ENCODE data around the gene PIK3AP1.

The PIK3AP1 gene

DNA sequence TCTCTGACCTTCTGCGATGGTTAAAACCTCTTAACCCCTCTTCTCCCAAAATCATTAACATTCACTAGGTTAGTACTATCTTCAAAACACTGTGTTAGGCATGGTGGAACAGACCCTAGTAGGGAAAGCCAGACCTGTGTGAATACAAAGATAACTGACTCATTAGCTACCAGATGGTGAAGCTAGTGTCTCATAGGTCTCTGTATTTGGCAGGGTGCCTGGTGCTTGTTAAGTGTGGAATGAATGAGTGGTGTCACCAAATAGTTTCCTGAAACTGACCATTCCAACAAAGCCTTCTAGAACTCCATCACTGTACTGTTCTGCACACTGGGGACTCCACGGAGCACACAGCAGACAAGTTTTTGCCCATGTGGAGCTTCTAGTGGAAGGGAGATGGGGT is 105.8 kb downstream of the PIK3AP1 start:
- Histone ChIP-seq H3K4me2 (ENCODE audit: low read length) (no peak overlapping the region), H3K4me1 (ENCODE audit: control insufficient read depth, insufficient read depth, low read length) (peaks cover 14% of the 10 kb centered on the region), H3K36me3 (ENCODE audit: insufficient read depth, low read length) (no peaks in the 10 kb centered on the region), H3K9me3 (replicated peaks; ENCODE audit: low read length) (no peaks in the 10 kb centered on the region), H3K9ac (ENCODE audit: low read depth, low read length) (no peak overlapping the region), H3K4me3 (ENCODE audit: low read length) (no peak overlapping the region), H3K27me3 (ENCODE audit: control insufficient read depth, insufficient read depth, low read length) (peaks cover 3% of the 10 kb centered on the region)

- peaks cover 9% of the 10 kb centered on the region for H3K4me1 ChIP-seq (ENCODE audit: control insufficient read depth, insufficient read depth, low read length)
- no peaks in the 10 kb centered on the region for H3K9me3 ChIP-seq (replicated peaks; ENCODE audit: low read length)
- H3K4me2 ChIP-seq (ENCODE audit: low read length) = no peak overlapping the region
- H3K36me3 ChIP-seq (ENCODE audit: insufficient read depth, low read length) = no peaks in the 10 kb centered on the region
- H3K9ac ChIP-seq (ENCODE audit: low read depth, low read length) = no peak overlapping the region
- H3K27me3 ChIP-seq (ENCODE audit: control insufficient read depth, insufficient read depth, low read length) = peaks cover 3% of the 10 kb centered on the region
- H3K4me3 ChIP-seq (ENCODE audit: low read length) = no peak overlapping the region
Measured at GRCh38 chr10:96613576-96613975, 106.7 kb downstream of the PIK3AP1 start.

DNA sequence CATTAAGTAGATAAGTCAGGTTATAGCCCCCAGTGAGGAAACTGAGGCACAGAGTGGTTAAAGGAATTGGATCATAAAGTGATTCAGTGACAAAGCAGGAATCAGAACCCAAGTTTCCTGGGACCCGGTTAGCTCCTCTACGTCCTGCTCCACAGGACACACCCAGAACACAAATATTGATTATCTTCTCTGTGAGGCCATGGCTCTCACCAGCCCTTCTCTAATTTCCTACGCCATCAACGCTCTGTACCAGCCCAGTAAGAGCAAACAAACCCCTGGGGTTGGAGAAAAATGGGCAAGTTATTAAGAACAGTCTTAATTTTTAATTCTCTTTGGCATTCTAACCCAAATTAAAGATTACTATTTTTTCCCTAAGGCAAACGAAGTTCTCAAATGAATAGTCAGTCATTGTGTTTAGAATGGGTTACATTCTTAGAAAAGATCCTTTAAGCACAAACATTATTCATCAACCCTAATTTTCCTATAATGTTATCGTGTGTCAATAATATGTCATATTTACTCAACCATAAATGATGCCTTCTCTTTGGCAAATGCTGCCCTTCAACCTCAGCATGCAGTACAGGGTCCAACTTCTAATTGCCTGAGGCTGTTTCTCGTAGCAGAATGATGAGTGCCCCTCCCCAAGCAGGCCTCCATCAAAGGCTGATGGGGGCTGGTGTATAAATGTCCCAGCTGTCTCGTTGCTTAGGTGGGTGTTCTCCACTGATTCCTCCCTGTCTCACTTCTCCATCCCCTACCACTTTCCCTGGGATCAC is 108.1 kb downstream of the PIK3AP1 start:
- Histone ChIP-seq H3K4me1 (ENCODE audit: control insufficient read depth, insufficient read depth, low read length) (peaks cover 14% of the 10 kb centered on the region), H3K9me3 (replicated peaks; ENCODE audit: low read length) (no peaks in the 10 kb centered on the region), H3K27me3 (ENCODE audit: control insufficient read depth, insufficient read depth, low read length) (peaks cover under 1% of the 10 kb centered on the region), H3K36me3 (ENCODE audit: insufficient read depth, low read length) (no peaks in the 10 kb centered on the region), H3K9ac (ENCODE audit: low read depth, low read length) (no peak overlapping the region), H3K4me2 (ENCODE audit: low read length) (no peak overlapping the region), H3K4me3 (ENCODE audit: low read length) (no peak overlapping the region)

GRCh38 chr10:96610817-96611216 is 109.5 kb downstream of the PIK3AP1 start:
- H3K4me1 ChIP-seq (ENCODE audit: control insufficient read depth, insufficient read depth, low read length) = peaks cover 26% of the 10 kb centered on the region
- H3K27me3 ChIP-seq (ENCODE audit: control insufficient read depth, insufficient read depth, low read length) = no peaks in the 10 kb centered on the region
- no peaks in the 10 kb centered on the region for H3K9me3 ChIP-seq (replicated peaks; ENCODE audit: low read length)
- H3K4me3 ChIP-seq (ENCODE audit: low read length) = no peak overlapping the region
- no peak overlapping the region for H3K4me2 ChIP-seq (ENCODE audit: low read length)
- no peaks in the 10 kb centered on the region for H3K36me3 ChIP-seq (ENCODE audit: insufficient read depth, low read length)
- H3K9ac ChIP-seq (ENCODE audit: low read depth, low read length) = no peak overlapping the region

DNA sequence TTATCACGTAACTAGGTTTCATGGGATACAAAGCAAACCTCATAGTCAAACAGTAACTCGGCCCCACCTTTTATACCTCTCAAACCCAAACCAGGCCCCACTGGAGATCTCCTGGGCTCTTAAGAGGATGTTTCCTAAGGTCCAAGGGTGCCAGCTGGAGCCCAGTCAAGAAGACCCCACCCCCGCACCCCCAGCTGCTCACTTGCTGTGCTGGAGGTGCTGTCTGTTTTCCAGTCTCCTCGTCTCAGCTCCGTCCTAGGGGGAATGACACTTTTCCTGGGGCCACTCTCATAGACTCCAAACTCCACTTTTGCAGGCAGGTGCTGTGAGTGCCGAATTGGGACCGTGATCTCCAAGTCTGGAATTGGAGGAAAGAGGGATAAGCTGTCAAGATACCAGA is 110.8 kb downstream of the PIK3AP1 start:
- Histone ChIP-seq H3K4me3 (ENCODE audit: low read length) (no peak overlapping the region), H3K36me3 (ENCODE audit: insufficient read depth, low read length) (no peaks in the 10 kb centered on the region), H3K9ac (ENCODE audit: low read depth, low read length) (no peak overlapping the region)

GRCh38 chr10:96608805-96609204 is 111.5 kb downstream of the PIK3AP1 start:
- no peak overlapping the region for H3K9ac ChIP-seq (ENCODE audit: low read depth, low read length)
- no peaks in the 10 kb centered on the region for H3K27me3 ChIP-seq (ENCODE audit: control insufficient read depth, insufficient read depth, low read length)
- peaks cover 17% of the 10 kb centered on the region for H3K4me1 ChIP-seq (ENCODE audit: control insufficient read depth, insufficient read depth, low read length)
- no peak overlapping the region for H3K4me2 ChIP-seq (ENCODE audit: low read length)
- H3K9me3 ChIP-seq (replicated peaks; ENCODE audit: low read length) = no peaks in the 10 kb centered on the region
- H3K36me3 ChIP-seq (ENCODE audit: insufficient read depth, low read length) = no peaks in the 10 kb centered on the region
- no peak overlapping the region for H3K4me3 ChIP-seq (ENCODE audit: low read length)

More for the DNA sequence above, 110.8 kb downstream of the PIK3AP1 start:
- Histone ChIP-seq H3K4me1 (ENCODE audit: control insufficient read depth, insufficient read depth, low read length) (peaks cover 21% of the 10 kb centered on the region), H3K4me2 (ENCODE audit: low read length) (no peak overlapping the region), H3K9me3 (replicated peaks; ENCODE audit: low read length) (no peaks in the 10 kb centered on the region), H3K27me3 (ENCODE audit: control insufficient read depth, insufficient read depth, low read length) (no peaks in the 10 kb centered on the region)

DNA sequence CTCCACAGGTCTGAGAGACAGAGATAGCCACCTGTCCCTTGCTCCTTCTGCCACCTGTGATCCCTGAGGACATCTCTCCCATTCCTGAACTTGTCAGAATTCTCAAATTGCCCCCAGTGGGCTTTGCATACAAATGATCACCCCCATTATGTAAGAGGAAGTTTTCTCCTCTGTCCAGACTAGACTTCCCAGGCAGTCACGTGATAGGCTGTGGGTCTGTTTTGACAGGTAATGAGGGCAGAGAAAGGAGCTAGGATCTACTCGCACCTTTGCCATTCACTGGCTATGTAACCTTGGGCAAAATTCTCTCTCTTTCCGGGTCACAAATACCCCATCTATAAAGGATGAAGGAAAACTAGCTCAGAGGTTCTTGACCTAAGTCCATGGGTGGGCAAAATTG is 112.1 kb downstream of the PIK3AP1 start:
- Histone ChIP-seq H3K9me3 (replicated peaks; ENCODE audit: low read length) (no peaks in the 10 kb centered on the region), H3K27me3 (ENCODE audit: control insufficient read depth, insufficient read depth, low read length) (no peaks in the 10 kb centered on the region), H3K36me3 (ENCODE audit: insufficient read depth, low read length) (no peaks in the 10 kb centered on the region)

GRCh38 chr10:96606946-96607345 is 113.4 kb downstream of the PIK3AP1 start:
- no peak overlapping the region for H3K4me3 ChIP-seq (ENCODE audit: low read length)
- H3K4me2 ChIP-seq (ENCODE audit: low read length) = peak overlapping the region; percentile 67
- no peaks in the 10 kb centered on the region for H3K9me3 ChIP-seq (replicated peaks; ENCODE audit: low read length)
- H3K4me1 ChIP-seq (ENCODE audit: control insufficient read depth, insufficient read depth, low read length) = peaks cover 17% of the 10 kb centered on the region
- H3K9ac ChIP-seq (ENCODE audit: low read depth, low read length) = peak overlapping the region; percentile 67
- H3K27me3 ChIP-seq (ENCODE audit: control insufficient read depth, insufficient read depth, low read length) = no peaks in the 10 kb centered on the region
- H3K36me3 ChIP-seq (ENCODE audit: insufficient read depth, low read length) = no peaks in the 10 kb centered on the region

More for the DNA sequence above, 112.1 kb downstream of the PIK3AP1 start:
- Histone ChIP-seq H3K4me3 (ENCODE audit: low read length) (no peak overlapping the region), H3K4me2 (ENCODE audit: low read length) (no peak overlapping the region), H3K4me1 (ENCODE audit: control insufficient read depth, insufficient read depth, low read length) (peaks cover 17% of the 10 kb centered on the region), H3K9ac (ENCODE audit: low read depth, low read length) (no peak overlapping the region)

DNA sequence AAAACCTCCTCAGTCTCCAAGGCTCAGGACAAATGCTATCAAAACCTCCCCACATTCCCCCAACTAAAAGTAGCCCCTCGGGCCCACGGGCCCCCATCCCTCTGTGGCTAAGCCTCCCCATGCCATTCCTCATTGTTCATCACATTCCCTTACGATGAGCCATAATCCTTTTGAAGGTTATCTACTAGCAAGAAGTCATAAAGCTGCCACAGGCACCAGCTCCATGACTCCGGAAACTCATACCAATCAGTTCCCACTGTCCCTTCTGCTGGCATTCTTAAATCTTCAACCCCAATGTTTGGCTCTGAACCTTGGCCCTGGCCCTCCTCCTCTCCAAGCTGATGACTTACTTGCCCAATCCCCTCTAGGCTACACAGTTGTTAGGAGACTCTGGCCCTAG is 114.1 kb downstream of the PIK3AP1 start:
- H3K4me2 ChIP-seq (ENCODE audit: low read length) = peak overlapping the region; percentile 67
- H3K9me3 ChIP-seq (replicated peaks; ENCODE audit: low read length) = no peaks in the 10 kb centered on the region
- H3K4me3 ChIP-seq (ENCODE audit: low read length) = peak overlapping the region; percentile 38
- peaks cover 17% of the 10 kb centered on the region for H3K4me1 ChIP-seq (ENCODE audit: control insufficient read depth, insufficient read depth, low read length)
- H3K9ac ChIP-seq (ENCODE audit: low read depth, low read length) = peak overlapping the region; percentile 67
- no peaks in the 10 kb centered on the region for H3K36me3 ChIP-seq (ENCODE audit: insufficient read depth, low read length)
- H3K27me3 ChIP-seq (ENCODE audit: control insufficient read depth, insufficient read depth, low read length) = no peaks in the 10 kb centered on the region

DNA sequence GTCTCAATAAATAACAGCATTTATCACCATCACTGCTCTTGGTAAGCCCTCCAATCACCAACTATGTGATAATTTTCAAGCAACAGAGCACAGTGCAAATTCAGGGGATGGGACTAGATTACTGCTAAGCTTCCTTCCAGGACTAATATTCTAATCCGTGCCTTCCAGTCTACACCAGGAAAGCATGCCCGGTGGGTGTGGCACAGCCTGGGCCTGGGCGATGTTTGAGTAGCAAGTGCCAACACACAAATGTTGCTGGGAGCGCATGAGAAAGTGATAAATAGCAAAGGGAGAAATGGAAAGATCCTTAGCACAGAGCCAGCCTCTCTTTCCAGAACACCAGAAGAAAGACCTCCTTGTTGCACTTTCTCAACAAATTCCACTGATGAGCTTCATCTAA is 120.0 kb downstream of the PIK3AP1 start:
- no peak overlapping the region for H3K4me2 ChIP-seq (ENCODE audit: low read length)
- no peak overlapping the region for H3K4me3 ChIP-seq (ENCODE audit: low read length)
- no peaks in the 10 kb centered on the region for H3K36me3 ChIP-seq (ENCODE audit: insufficient read depth, low read length)

GRCh38 chr10:96598846-96599245 is 121.5 kb downstream of the PIK3AP1 start:
- no peaks in the 10 kb centered on the region for H3K4me1 ChIP-seq (ENCODE audit: control insufficient read depth, insufficient read depth, low read length)
- H3K9me3 ChIP-seq (replicated peaks; ENCODE audit: low read length) = no peaks in the 10 kb centered on the region
- peaks cover 3% of the 10 kb centered on the region for H3K27me3 ChIP-seq (ENCODE audit: control insufficient read depth, insufficient read depth, low read length)
- no peak overlapping the region for H3K9ac ChIP-seq (ENCODE audit: low read depth, low read length)
- no peak overlapping the region for H3K4me2 ChIP-seq (ENCODE audit: low read length)
- no peaks in the 10 kb centered on the region for H3K36me3 ChIP-seq (ENCODE audit: insufficient read depth, low read length)
- no peak overlapping the region for H3K4me3 ChIP-seq (ENCODE audit: low read length)

More for the DNA sequence above, 120.0 kb downstream of the PIK3AP1 start:
- no peaks in the 10 kb centered on the region for H3K9me3 ChIP-seq (replicated peaks; ENCODE audit: low read length)
- no peak overlapping the region for H3K9ac ChIP-seq (ENCODE audit: low read depth, low read length)
- no peaks in the 10 kb centered on the region for H3K4me1 ChIP-seq (ENCODE audit: control insufficient read depth, insufficient read depth, low read length)
- peaks cover 3% of the 10 kb centered on the region for H3K27me3 ChIP-seq (ENCODE audit: control insufficient read depth, insufficient read depth, low read length)

All from skeletal muscle satellite cell (primary cell).